A549 (cell line): ENCODE results near the gene GATA2. TPM values are rescaled to one million over a fixed set of nuclear protein-coding genes. Genes with fewer than 3 reads are reported as not detected.

Experiments
- ATAC-seq, 2 experiments: fragments of 200-7000 bp in 1 of 2; fragments of >200 bp in 1 of 2; cut with Nextera tagmentation in 1 of 2; cut with Tn5 transposase in 1 of 2; 3 replicates each; pipeline versions ENCODE4 v1.8.0 to v1.9.1; 2018 to 2020; ENCODE audit warnings: mild to moderate bottlenecking in 1 of 2, moderate library complexity in 1 of 2
- CTCF ChIA-PET: fragments of 300-600 bp; sonication (Branson Sonifier 250); formaldehyde crosslinking; extraction: SDS; loops from one replicate; lab custom pipeline; 2021; ENCODE audit warnings: antibody characterized with exemption, inconsistent platforms; lab: Yijun Ruan, JAX
- POLR2A ChIA-PET: fragments of 350-600 bp; formaldehyde crosslinking; extraction: SDS; loops from one replicate; lab custom pipeline; 2021; ENCODE audit warnings: antibody characterized with exemption, inconsistent platforms; lab: Yijun Ruan, JAX
- DNase-seq, 2 experiments: peaks; one replicate each; pipeline versions ENCODE4 v3.0.0 to v3.0.0-alpha.2; 2011 to 2016; ENCODE audit warnings: low read depth in 1 of 2, low spot score in 1 of 2
- FAIRE-seq: peaks from 2 replicates; lab custom pipeline; 2011; peaks lifted over from hg19 to GRCh38; lab: Jason Lieb, UNC
- H3K27ac ChIP-seq, 2 experiments: fragments of >200 bp; sonication (Bioruptor Twin); formaldehyde crosslinking; 3 replicates each; pipeline ENCODE4 v1.5.1; 2016 to 2017
- H3K4me1 ChIP-seq: fragments of >200 bp; sonication (Bioruptor Twin); formaldehyde crosslinking; 3 replicates; pipeline ENCODE4 v1.6.1; 2016
- H3K4me2 ChIP-seq: fragments of >200 bp; sonication (Bioruptor Twin); formaldehyde crosslinking; 3 replicates; pipeline ENCODE4 v1.6.1; 2016
- H3K4me3 ChIP-seq: fragments of >200 bp; sonication (Bioruptor Twin); formaldehyde crosslinking; 3 replicates; pipeline ENCODE4 v1.5.1; 2016
- H3K9me3 ChIP-seq: fragments of >200 bp; sonication (Bioruptor Twin); formaldehyde crosslinking; 3 replicates; pipeline ENCODE4 v1.6.1; 2016
- CBX2 ChIP-seq: fragments of 200-600 bp; sonication (generic); IDR thresholded peaks from 2 replicates; pipeline ENCODE4 v1.6.1; 2016; ENCODE audit warnings: low read depth, mild to moderate bottlenecking, borderline replicate concordance
- CHD2 ChIP-seq: fragments of 150-350 bp; IDR thresholded peaks from 2 replicates; pipeline ENCODE4 v1.6.1; 2014; ENCODE audit warnings: low read length; ENCODE audit not compliant: partially characterized antibody
- CHD4 ChIP-seq: fragments of 200-600 bp; sonication (generic); IDR thresholded peaks from 2 replicates; pipeline ENCODE4 v1.6.1; 2016; ENCODE audit warnings: antibody characterized with exemption, mild to moderate bottlenecking, borderline replicate concordance
- EHF ChIP-seq: fragments of 250-450 bp; sonication (Bioruptor Pico); IDR thresholded peaks from 2 replicates; pipeline ENCODE4 v1.5.0; 2020; ENCODE audit warnings: mild to moderate bottlenecking
- ESRRA ChIP-seq: fragments of 150-350 bp; IDR thresholded peaks from 2 replicates; pipeline ENCODE4 v1.6.1; 2014; ENCODE audit warnings: mild to moderate bottlenecking, low read length, borderline replicate concordance
- FOXS1 ChIP-seq: fragments of 250-450 bp; sonication (Bioruptor Pico); IDR thresholded peaks from 2 replicates; pipeline ENCODE4 v1.5.0; 2020; ENCODE audit warnings: mild to moderate bottlenecking, moderate library complexity
- GATA3 ChIP-seq: IDR thresholded peaks from 2 replicates; pipeline ENCODE4 v1.6.1; 2012; ENCODE audit warnings: borderline replicate concordance
- HEYL ChIP-seq: fragments of 250-450 bp; sonication (Bioruptor Pico); IDR thresholded peaks from 2 replicates; pipeline ENCODE4 v1.8.0; 2021; ENCODE audit warnings: mild to moderate bottlenecking, moderate library complexity
- HMGXB4 ChIP-seq: fragments of 250-450 bp; sonication (Bioruptor Pico); IDR thresholded peaks from 2 replicates; pipeline ENCODE4 v1.5.0; 2021; ENCODE audit warnings: mild to moderate bottlenecking, moderate library complexity, borderline replicate concordance
- HOXA7 ChIP-seq: fragments of 250-450 bp; sonication (Bioruptor Pico); IDR thresholded peaks from 2 replicates; pipeline ENCODE4 v1.5.0; 2020; ENCODE audit warnings: mild to moderate bottlenecking, moderate library complexity
- JUNB ChIP-seq: fragments of >200 bp; sonication (Bioruptor Twin); formaldehyde crosslinking; IDR thresholded peaks from 2 replicates; pipeline ENCODE4 v1.6.1; 2016
- KDM1A ChIP-seq: fragments of 200-600 bp; sonication (generic); IDR thresholded peaks from 2 replicates; pipeline ENCODE4 v1.6.1; 2016; ENCODE audit warnings: low read depth, mild to moderate bottlenecking
- MAZ ChIP-seq: fragments of 150-350 bp; IDR thresholded peaks from 2 replicates; pipeline ENCODE4 v1.6.1; 2014; ENCODE audit warnings: antibody characterized with exemption, low read depth, low read length, borderline replicate concordance
- MYC ChIP-seq: IDR thresholded peaks from 2 replicates; pipeline ENCODE4 v1.6.1; 2012; ENCODE audit warnings: mild to moderate bottlenecking, inconsistent platforms, low read length, improper control_type of control experiment, borderline replicate concordance
- NR3C1 ChIP-seq: fragments of >200 bp; sonication (Bioruptor Twin); formaldehyde crosslinking; IDR thresholded peaks from 3 replicates; pipeline ENCODE4 v1.6.1; 2017
- PHF8 ChIP-seq: fragments of 200-600 bp; sonication (generic); IDR thresholded peaks from 2 replicates; pipeline ENCODE4 v1.6.1; 2016; ENCODE audit warnings: low read depth, mild to moderate bottlenecking, antibody characterized with exemption, moderate library complexity, borderline replicate concordance
- RARB ChIP-seq: fragments of 250-450 bp; sonication (Bioruptor Pico); IDR thresholded peaks from 2 replicates; pipeline ENCODE4 v1.8.0; 2021; ENCODE audit warnings: mild to moderate bottlenecking, moderate library complexity
- REST ChIP-seq: fragments of 200-600 bp; sonication (generic); IDR thresholded peaks from 2 replicates; pipeline ENCODE4 v1.6.1; 2016; ENCODE audit warnings: antibody characterized with exemption, mild to moderate bottlenecking, moderate library complexity
- RFX5 ChIP-seq: fragments of 450-650 bp; IDR thresholded peaks from 2 replicates; pipeline ENCODE4 v1.7.1; 2014; ENCODE audit warnings: antibody characterized with exemption, mild to moderate bottlenecking, moderate library complexity
- RNF2 ChIP-seq: fragments of 200-600 bp; sonication (generic); IDR thresholded peaks from 2 replicates; pipeline ENCODE4 v1.6.1; 2016; ENCODE audit warnings: low read depth, mild to moderate bottlenecking, antibody characterized with exemption, moderate library complexity, borderline replicate concordance
- SMC3 ChIP-seq: fragments of >200 bp; sonication (Bioruptor Twin); formaldehyde crosslinking; IDR thresholded peaks from 3 replicates; pipeline ENCODE4 v1.6.1; 2018; ENCODE audit warnings: inconsistent platforms
- SREBF2 ChIP-seq: fragments of 450-650 bp; IDR thresholded peaks from 2 replicates; pipeline ENCODE4 v1.6.1; 2014; ENCODE audit warnings: mild to moderate bottlenecking, moderate library complexity
- TFCP2L1 ChIP-seq: fragments of 250-450 bp; sonication (Bioruptor Pico); IDR thresholded peaks from 2 replicates; pipeline ENCODE4 v1.5.0; 2021; ENCODE audit warnings: mild to moderate bottlenecking
- USF2 ChIP-seq: fragments of 450-650 bp; IDR thresholded peaks from 2 replicates; pipeline ENCODE4 v1.6.1; 2014; ENCODE audit warnings: antibody characterized with exemption
- ZSCAN20 ChIP-seq: fragments of 250-450 bp; sonication (Bioruptor Pico); IDR thresholded peaks from 2 replicates; pipeline ENCODE4 v1.8.0; 2022; ENCODE audit warnings: mild to moderate bottlenecking, moderate library complexity
- WGBS: methylation state at CpG from one replicate; pipeline ENCODE4 v1.1.6; 2017; ENCODE audit errors: missing lambda C conversion rate; 5-methylcytosine and 5-hydroxymethylcytosine counted together
- polyA plus RNA-seq, 4 experiments: library from polyadenylated mRNA; depleted of rRNA in 3 of 4; stranded (reverse); fragments of >200 nt; fragmentation: RNase III in 1 of 4; extraction: RNeasy Plus Mini Kit Qiagen cat#74134 plus additional on column Dnase treatment in 1 of 4; gene quantifications; 2 replicates in 3 of 4; 3 replicates in 1 of 4; pipeline ENCODE4 v1.2.3, GENCODE V29; 2011 to 2017

The GATA2 gene
- polyA plus RNA-seq, 2 of the 4 experiments (the other 2 are of a cell fraction), result 0.68 to 4.9 TPM

GRCh38 chr3:128446821-128447220 lies 46.2 kb downstream of the GATA2 start:
- POLR2A ChIA-PET, result no interaction called here
- Histone ChIP-seq H3K4me1 (no peaks in the 10 kb centered on the region), H3K27ac (no peak overlapping the region), H3K4me2 (no peak overlapping the region), H3K4me3 (no peak overlapping the region), H3K9me3 (no peaks in the 10 kb centered on the region)
- ATAC-seq (no peak), FAIRE-seq (no peak), DNase-seq (no peak)
- TF ChIP-seq SREBF2 (no peak), KDM1A (no peak), EHF (no peak), CHD4 (no peak), HMGXB4 (CRISPR knock-in tag) (no peak), SMC3 (no peak), REST (no peak)
- 40% methylated on average over 1 of the region's 1 CpG for WGBS
- CTCF ChIA-PET, result interaction anchor here (1.2 kb wide), 1 partner anchor 21 kb away, joined by 3 read pairs; no protein-coding TSS in a partner anchor

- CTCF ChIA-PET, result no interaction called here
- no peak for DNase-seq
- no peak overlapping the region for H3K4me3 ChIP-seq
- no peak for FAIRE-seq
- no peak overlapping the region for H3K4me2 ChIP-seq
- H3K27ac ChIP-seq, result no peak overlapping the region
- H3K4me1 ChIP-seq, result no peaks in the 10 kb centered on the region
- TF ChIP-seq MAZ, result no peak
- TF ChIP-seq RNF2, result no peak
- no peaks in the 10 kb centered on the region for H3K9me3 ChIP-seq
- 13% methylated on average over 1 of the region's 1 CpG for WGBS
- POLR2A ChIA-PET, result no interaction called here
- ATAC-seq, result no peak
Observed at GRCh38 chr3:128445357-128445756, 47.6 kb downstream of the GATA2 start.

- FAIRE-seq, result no peak
- no peak overlapping the region for H3K27ac ChIP-seq
Observed at GRCh38 chr3:128443771-128444170, 49.2 kb downstream of the GATA2 start.

GRCh38 chr3:128442949-128443348 lies 50.1 kb downstream of the GATA2 start:
- 57% methylated on average over 6 of the region's 6 CpGs for WGBS
- no peak for TF ChIP-seq HOXA7 (CRISPR knock-in tag)
- TF ChIP-seq KDM1A, result no peak
- TF ChIP-seq PHF8, result no peak
- TF ChIP-seq USF2, result no peak
- TF ChIP-seq CHD2, result no peak
- TF ChIP-seq FOXS1 (CRISPR knock-in tag), result no peak
- TF ChIP-seq TFCP2L1 (CRISPR knock-in tag), result no peak
- TF ChIP-seq RFX5, result no peak
- no peak for TF ChIP-seq ZSCAN20 (CRISPR knock-in tag)
- no peak for TF ChIP-seq CBX2
- no peak for TF ChIP-seq ESRRA
- TF ChIP-seq EHF, result no peak
- no peak for TF ChIP-seq NR3C1
- no peak for TF ChIP-seq HEYL
- no peak for TF ChIP-seq GATA3
- no peak for TF ChIP-seq MAZ
- TF ChIP-seq JUNB, result no peak
- no peaks in the 10 kb centered on the region for H3K4me1 ChIP-seq
- no peak overlapping the region for H3K4me3 ChIP-seq
- ChIA-PET POLR2A (no interaction called here), CTCF (interaction anchor here (1.2 to 1.9 kb wide), 3 partner anchors 8 to 16 kb away, joined by 3 to 10 read pairs (median 3); no protein-coding TSS in a partner anchor)
- FAIRE-seq (no peak), DNase-seq (no peak), ATAC-seq (no peak)
- H3K27ac ChIP-seq, result no peak overlapping the region
- H3K9me3 ChIP-seq, result no peaks in the 10 kb centered on the region
- no peak overlapping the region for H3K4me2 ChIP-seq

More at GRCh38 chr3:128443771-128444170, 49.2 kb downstream of the GATA2 start:
- DNase-seq (no peak), ATAC-seq (no peak)
- Histone ChIP-seq H3K4me3 (no peak overlapping the region), H3K4me2 (no peak overlapping the region), H3K4me1 (no peaks in the 10 kb centered on the region), H3K9me3 (no peaks in the 10 kb centered on the region)
- 2% methylated on average over 3 of the region's 3 CpGs for WGBS
- ChIA-PET CTCF (interaction anchor here (0.7 to 1.3 kb wide), 2 partner anchors 9 to 18 kb away, joined by 3 read pairs; no protein-coding TSS in a partner anchor), POLR2A (no interaction called here)
- TF ChIP-seq MYC (no peak), RARB (CRISPR knock-in tag) (no peak), CBX2 (no peak)
- TF ChIP-seq, all 56 proteins: peak for 0
